HCT116 (cell line): Measurements from ENCODE around the gene CCDC106. TPM values are rescaled to one million over a fixed set of nuclear protein-coding genes. Genes with fewer than 3 reads are reported as not detected.

Experiments
- ATAC-seq: fragments of 200-7000 bp; cut with Tn5 transposase; 2 replicates; pipeline ENCODE4 v1.9.1; 2020; ENCODE audit warnings: mild to moderate bottlenecking, moderate library complexity
- BruUV-seq: library from RNA; stranded (reverse); fragments of 400-500 nt; replicated peaks from 2 replicates; lab custom pipeline; 2021; lab: Mats Ljungman, UMichigan
- CTCF ChIA-PET: fragments of 300-600 bp; sonication (Branson Sonifier 250); formaldehyde crosslinking; loops from one replicate; lab custom pipeline; 2021; ENCODE audit warnings: antibody characterized with exemption; lab: Charles Lee
- POLR2A ChIA-PET: fragments of 300-600, 350-600 bp; sonication (Branson Sonifier 250); formaldehyde crosslinking; loops from one replicate; lab custom pipeline; 2021; ENCODE audit warnings: antibody characterized with exemption; lab: Charles Lee
- RAD21 ChIA-PET, 2 experiments: fragments of 300-600 bp; sonication (Branson Sonifier 250); formaldehyde crosslinking; loops; one replicate each; lab custom pipeline; 2023; ENCODE audit warnings: low total read pairs in 2 of 2; ENCODE audit not compliant: uncharacterized antibody in 2 of 2, unreplicated experiment in 2 of 2, low non-redundant PET in 1 of 2; lab: Charles Lee
- DNase-seq: peaks from one replicate; pipeline ENCODE4 v3.0.0-alpha.2; 2010; ENCODE audit warnings: low read depth, low spot score
- H2AFZ ChIP-seq: fragments of 200-600 bp; shearing (Covaris generic), sonication (generic); 2 replicates; pipeline ENCODE4 v1.6.1; 2017; ENCODE audit warnings: low read depth, mixed run types, mixed read lengths, antibody characterized with exemption, low read length; ENCODE audit not compliant: poor library complexity, severe bottlenecking
- H3K27ac ChIP-seq: 2 replicates; pipeline ENCODE4 v1.5.1; 2012; ENCODE audit warnings: low read depth, low read length
- H3K27me3 ChIP-seq: fragments of 200-600 bp; sonication (generic); 2 replicates; pipeline ENCODE4 v1.6.1; 2016; ENCODE audit warnings: mixed run types, low read length, mixed read lengths; ENCODE audit not compliant: insufficient read depth
- H3K36me3 ChIP-seq, 2 experiments: fragments of 200-500 bp in 1 of 2; fragments of 200-600 bp in 1 of 2; sonication (Bioruptor generic) in 1 of 2; sonication (generic) in 1 of 2; 2 replicates each; pipeline versions ENCODE4 v1.5.1 to v1.6.1; 2014 to 2016; ENCODE audit warnings: low read length in 2 of 2, inconsistent platforms in 1 of 2, mixed read lengths in 1 of 2, mixed run types in 1 of 2; ENCODE audit not compliant: insufficient read depth in 2 of 2, control insufficient read depth in 1 of 2
- H3K4me1 ChIP-seq, 2 experiments: fragments of 200-600 bp in 1 of 2; sonication (generic) in 1 of 2; 2 replicates each; pipeline versions ENCODE4 v1.5.1 to v1.6.1; 2012 to 2017; ENCODE audit warnings: low read length in 2 of 2, inconsistent platforms in 1 of 2, mild to moderate bottlenecking in 1 of 2, mixed read lengths in 1 of 2, mixed run types in 1 of 2, moderate library complexity in 1 of 2; ENCODE audit not compliant: insufficient read depth in 2 of 2, control insufficient read depth in 1 of 2
- H3K4me2 ChIP-seq: fragments of 200-600 bp; sonication (generic); 2 replicates; pipeline ENCODE4 v1.6.1; 2017; ENCODE audit warnings: mixed run types, low read length, mixed read lengths
- H3K4me3 ChIP-seq, 2 experiments: fragments of 200-600 bp in 1 of 2; sonication (generic) in 1 of 2; replicated peaks in 1 of 2; 2 replicates each; pipeline ENCODE4 v1.5.1; 2011 to 2016; ENCODE audit warnings: low read length in 2 of 2, control low read depth in 1 of 2, low read depth in 1 of 2, mild to moderate bottlenecking in 1 of 2, mixed read lengths in 1 of 2, mixed run types in 1 of 2
- H3K79me2 ChIP-seq: fragments of 200-600 bp; sonication (generic); 2 replicates; pipeline ENCODE4 v1.6.1; 2017; ENCODE audit warnings: mild to moderate bottlenecking, mixed run types, low read length, moderate library complexity, mixed read lengths; ENCODE audit not compliant: insufficient read depth
- H3K9ac ChIP-seq: fragments of 200-600 bp; sonication (generic); 2 replicates; pipeline ENCODE4 v1.6.1; 2016; ENCODE audit warnings: low read length, mixed read lengths
- H3K9me2 ChIP-seq: fragments of 200-600 bp; sonication (generic), shearing (Covaris generic); 2 replicates; pipeline ENCODE4 v1.6.1; 2017; ENCODE audit warnings: mixed run types, mild to moderate bottlenecking, moderate library complexity; ENCODE audit not compliant: insufficient read depth
- H3K9me3 ChIP-seq, 2 experiments: fragments of 200-500 bp in 1 of 2; fragments of 200-600 bp in 1 of 2; sonication (Bioruptor generic) in 1 of 2; sonication (generic) in 1 of 2; 2 replicates each; pipeline ENCODE4 v1.6.1; 2014 to 2017; ENCODE audit warnings: low read length in 2 of 2, mixed read lengths in 2 of 2, inconsistent platforms in 1 of 2, low read depth in 1 of 2, mild to moderate bottlenecking in 1 of 2, mixed run types in 1 of 2, moderate library complexity in 1 of 2; ENCODE audit not compliant: control insufficient read depth in 1 of 2, insufficient read depth in 1 of 2
- H4K20me1 ChIP-seq: fragments of 200-600 bp; sonication (generic), shearing (Covaris generic); 2 replicates; pipeline ENCODE4 v1.6.1; 2017; ENCODE audit warnings: mixed run types, mild to moderate bottlenecking, moderate library complexity; ENCODE audit not compliant: insufficient read depth
- ATF3 ChIP-seq: IDR thresholded peaks from 2 replicates; pipeline ENCODE4 v1.6.1; 2012
- CBX3 ChIP-seq: IDR thresholded peaks from 2 replicates; pipeline ENCODE4 v1.6.1; 2012; ENCODE audit warnings: low read depth
- CEBPB ChIP-seq: IDR thresholded peaks from 2 replicates; pipeline ENCODE4 v1.6.1; 2012; ENCODE audit warnings: low read depth
- CTCF ChIP-seq, 3 experiments: fragments of 200-600 bp in 1 of 3; sonication (generic) in 1 of 3; IDR thresholded peaks in 2 of 3; conservative IDR thresholded peaks in 1 of 3; 2 replicates each; pipeline ENCODE4 v1.5.1; 2012 to 2017; ENCODE audit warnings: low read depth in 2 of 3, low read length in 2 of 3, antibody characterized with exemption in 1 of 3, borderline replicate concordance in 1 of 3, control low read depth in 1 of 3, mild to moderate bottlenecking in 1 of 3, mixed read lengths in 1 of 3, mixed run types in 1 of 3, moderate library complexity in 1 of 3; ENCODE audit not compliant: insufficient read depth in 1 of 3
- EGR1 ChIP-seq: IDR thresholded peaks from 2 replicates; pipeline ENCODE4 v1.6.1; 2012; ENCODE audit warnings: low read depth
- ELF1 ChIP-seq: IDR thresholded peaks from 2 replicates; pipeline ENCODE4 v1.6.1; 2012; ENCODE audit warnings: low read depth, borderline replicate concordance
- EZH2phosphoT487 ChIP-seq: fragments of 200-600 bp; IDR thresholded peaks from 2 replicates; pipeline ENCODE4 v1.6.1; 2018; ENCODE audit warnings: antibody characterized with exemption, borderline replicate concordance
- POLR2A ChIP-seq: IDR thresholded peaks from 2 replicates; pipeline ENCODE4 v1.7.0; 2011; ENCODE audit warnings: borderline replicate concordance; ENCODE audit not compliant: insufficient read depth, insufficient read length; ENCODE audit errors: extremely low read depth
- RAD21 ChIP-seq: IDR thresholded peaks from 2 replicates; pipeline ENCODE4 v1.6.1; 2012; ENCODE audit warnings: low read depth, mild to moderate bottlenecking
- REST ChIP-seq: IDR thresholded peaks from 2 replicates; pipeline ENCODE4 v1.6.1; 2012; ENCODE audit warnings: low read depth
- TCF7L2 ChIP-seq: IDR thresholded peaks from 2 replicates; pipeline ENCODE4 v1.7.0; 2011; ENCODE audit warnings: borderline replicate concordance, inconsistent platforms; ENCODE audit not compliant: insufficient read depth, insufficient read length; ENCODE audit errors: extremely low read depth
- ZFX ChIP-seq: fragments of 450-650 bp; IDR thresholded peaks from 2 replicates; pipeline ENCODE4 v1.6.1; 2017
- intact Hi-C: fragments of 100-400 bp; cut with micrococcal nuclease; formaldehyde crosslinking; loops from 2 replicates; pipeline ENCODE4 v1.10.0; 2022
- total RNA-seq: library from RNA; stranded (reverse); gene quantifications from one replicate; pipeline ENCODE4 v1.2.1, GENCODE V29; 2021; ENCODE audit not compliant: unreplicated experiment
- TF ChIP-seq, protein P1 (sequence below): IDR thresholded peaks from 2 replicates; pipeline ENCODE4 v1.6.1; 2011; ENCODE audit warnings: mild to moderate bottlenecking, low read length, moderate library complexity; ENCODE audit not compliant: insufficient replicate concordance; ENCODE audit errors: extremely low read depth

CCDC106 gene
- total RNA-seq, 1 experiment from 2014 or later: 1.0 TPM

GRCh38 chr19:55700813-55701212 lies 52.8 kb downstream of the CCDC106 start:
- Histone ChIP-seq H3K9ac (no peak overlapping the region), H3K4me3 (no peak overlapping the region), H3K27me3 (no peaks in the 10 kb centered on the region), H2AFZ (no peak overlapping the region), H3K4me2 (no peak overlapping the region), H3K4me1 (no peaks in the 10 kb centered on the region), H3K9me2 (no peaks in the 10 kb centered on the region), H3K9me3 (no peaks in the 10 kb centered on the region)
- intact Hi-C loops: no loop called here
- ATAC-seq (no peak), DNase-seq (no peak)
- POLR2A ChIA-PET: no interaction called here
- CTCF ChIA-PET: no interaction called here
- no peak for TF ChIP-seq CTCF (IDR thresholded peaks at IDR 0.05 in 2 of 3, conservative IDR thresholded peaks at IDR 0.05 in 1 of 3; ENCODE audit: borderline replicate concordance in 1 of 3, insufficient read depth in 1 of 3, low read depth in 2 of 3, low read length in 2 of 3)
- no peak for TF ChIP-seq CBX3
- no peak for TF ChIP-seq CEBPB
- TF ChIP-seq POLR2A: no peak
- no peak for TF ChIP-seq EZH2phosphoT487
- no peak for TF ChIP-seq ELF1
- TF ChIP-seq ATF3: no peak
- TF ChIP-seq TCF7L2: no peak
- no peak for TF ChIP-seq REST
- no peak for TF ChIP-seq EGR1
- TF ChIP-seq RAD21: no peak
- no peak for TF ChIP-seq ZFX
- TF ChIP-seq, protein P1, sequence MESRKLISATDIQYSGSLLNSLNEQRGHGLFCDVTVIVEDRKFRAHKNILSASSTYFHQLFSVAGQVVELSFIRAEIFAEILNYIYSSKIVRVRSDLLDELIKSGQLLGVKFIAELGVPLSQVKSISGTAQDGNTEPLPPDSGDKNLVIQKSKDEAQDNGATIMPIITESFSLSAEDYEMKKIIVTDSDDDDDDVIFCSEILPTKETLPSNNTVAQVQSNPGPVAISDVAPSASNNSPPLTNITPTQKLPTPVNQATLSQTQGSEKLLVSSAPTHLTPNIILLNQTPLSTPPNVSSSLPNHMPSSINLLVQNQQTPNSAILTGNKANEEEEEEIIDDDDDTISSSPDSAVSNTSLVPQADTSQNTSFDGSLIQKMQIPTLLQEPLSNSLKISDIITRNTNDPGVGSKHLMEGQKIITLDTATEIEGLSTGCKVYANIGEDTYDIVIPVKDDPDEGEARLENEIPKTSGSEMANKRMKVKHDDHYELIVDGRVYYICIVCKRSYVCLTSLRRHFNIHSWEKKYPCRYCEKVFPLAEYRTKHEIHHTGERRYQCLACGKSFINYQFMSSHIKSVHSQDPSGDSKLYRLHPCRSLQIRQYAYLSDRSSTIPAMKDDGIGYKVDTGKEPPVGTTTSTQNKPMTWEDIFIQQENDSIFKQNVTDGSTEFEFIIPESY: no peak
- TF ChIP-seq, all 23 proteins: peak for 0
- H3K36me3 ChIP-seq: peaks cover 11 to 22% of the 10 kb centered on the region in 2 experiments
- no peaks in the 10 kb centered on the region for H4K20me1 ChIP-seq
- H3K27ac ChIP-seq: no peak overlapping the region
- RAD21 ChIA-PET: no interaction called here
- H3K79me2 ChIP-seq: no peaks in the 10 kb centered on the region
- BruUV-seq: no TSS peak
